GM06990 (cell line): Measurements from ENCODE around the gene PRKAG1.
A peak's percentile ranks its signal among the peaks of the same experiment; 100 is the strongest.

ENCODE experiments used
- DNase-seq: peaks from one replicate; pipeline ENCODE4 v3.0.0-alpha.2; 2011; ENCODE audit not compliant: insufficient read length; ENCODE audit errors: extremely low read depth
- H3K27me3 ChIP-seq: replicated peaks from 2 replicates; pipeline ENCODE4 v1.6.0; 2011; ENCODE audit warnings: low read length; ENCODE audit not compliant: control insufficient read depth, insufficient read depth
- H3K36me3 ChIP-seq: 2 replicates; pipeline ENCODE4 v1.5.1; 2011; ENCODE audit warnings: low read length; ENCODE audit not compliant: control insufficient read depth, insufficient read depth
- H3K4me3 ChIP-seq: replicated peaks from 2 replicates; pipeline ENCODE4 v1.5.1; 2011; ENCODE audit warnings: low read depth, mild to moderate bottlenecking, control low read depth, low read length
- CTCF ChIP-seq: IDR thresholded peaks from 2 replicates; pipeline ENCODE4 v1.5.1; 2011; ENCODE audit warnings: low read length, control low read depth, mild to moderate bottlenecking, inconsistent platforms; ENCODE audit not compliant: insufficient read depth, poor library complexity, severe bottlenecking

Gene PRKAG1

GRCh38 chr12:48997719-48998496 is 20.7 kb downstream of the PRKAG1 start:
- peak; percentile 87 for DNase-seq
- peak; percentile 18 for TF ChIP-seq CTCF
- Histone ChIP-seq H3K27me3 (peaks cover 4% of the 10 kb centered on the region), H3K4me3 (peak overlapping the region; percentile 61), H3K36me3 (peaks cover 8% of the 10 kb centered on the region)

GRCh38 chr12:48996794-48997718 is 21.5 kb downstream of the PRKAG1 start:
- TF ChIP-seq CTCF: peak; percentile 88
- peaks cover 4% of the 10 kb centered on the region for H3K27me3 ChIP-seq
- DNase-seq: peak; percentile 60
- H3K4me3 ChIP-seq: peak overlapping the region; percentile 49
- H3K36me3 ChIP-seq: peaks cover 4% of the 10 kb centered on the region

GRCh38 chr12:48995086-48995879 is 23.3 kb downstream of the PRKAG1 start:
- H3K27me3 ChIP-seq: peaks cover 4% of the 10 kb centered on the region

GRCh38 chr12:48994224-48995085 is 24.1 kb downstream of the PRKAG1 start:
- no peak for TF ChIP-seq CTCF
- H3K4me3 ChIP-seq: no peak overlapping the region
- no peak for DNase-seq

More at GRCh38 chr12:48995086-48995879, 23.3 kb downstream of the PRKAG1 start:
- peak; percentile 86 for TF ChIP-seq CTCF
- peak; percentile 53 for DNase-seq
- H3K36me3 ChIP-seq: no peaks in the 10 kb centered on the region
- H3K4me3 ChIP-seq: no peak overlapping the region

GRCh38 chr12:48993787-48994186 is 24.8 kb downstream of the PRKAG1 start:
- no peak for TF ChIP-seq CTCF
- no peak overlapping the region for H3K4me3 ChIP-seq
- no peak for DNase-seq
- H3K36me3 ChIP-seq: no peaks in the 10 kb centered on the region
- H3K27me3 ChIP-seq: peaks cover 7% of the 10 kb centered on the region

More at GRCh38 chr12:48994224-48995085, 24.1 kb downstream of the PRKAG1 start:
- Histone ChIP-seq H3K36me3 (no peaks in the 10 kb centered on the region), H3K27me3 (peaks cover 4% of the 10 kb centered on the region)
